ENCODE data around the gene ADAT3. TPM values are rescaled to one million over a fixed set of nuclear protein-coding genes. Genes with fewer than 3 reads are reported as not detected.

ADAT3 gene
- total RNA-seq, 2 donors from 2014 or later = 10.5 to 13.7 TPM

DNA sequence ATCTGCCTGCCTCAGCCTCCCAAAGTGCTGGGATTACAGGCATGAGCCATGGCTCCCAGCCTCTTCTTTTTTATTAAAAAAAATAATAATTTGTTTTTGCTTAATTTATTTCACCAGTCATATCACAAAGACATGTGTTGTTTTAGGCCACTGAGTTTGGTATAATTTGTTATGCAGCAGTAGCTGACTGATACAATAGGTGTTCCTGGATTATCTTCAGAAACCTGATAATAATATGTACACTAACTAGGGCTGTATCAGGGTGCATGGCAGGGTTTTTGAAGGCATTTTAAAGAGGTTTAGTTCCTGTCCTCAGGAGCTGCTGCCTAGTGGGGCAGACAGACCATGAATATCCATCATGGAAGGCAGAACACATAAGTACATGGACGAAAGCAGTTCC, 26.2 kb downstream of the ADAT3 start:
- Histone ChIP-seq H3K4me1 (peaks cover 23% of the 10 kb centered on the region), H3K9me3 (no peaks in the 10 kb centered on the region), H3K27me3 (no peaks in the 10 kb centered on the region), H3K4me3 (no peak overlapping the region), H3K27ac (no peak overlapping the region), H3K36me3 (replicated peaks in 1 of 2; ENCODE audit: insufficient read depth in 1 of 2, low read depth in 2 of 2) (no peaks in the 10 kb centered on the region)
- ATAC-seq (no peak), DNase-seq (no peak)
- intact Hi-C loops (cut with DNase I) = no loop called here
- WGBS, 2 donors = 70 to 100% methylated on average over 1 of the region's 1 CpG
- TF ChIP-seq, protein P1, sequence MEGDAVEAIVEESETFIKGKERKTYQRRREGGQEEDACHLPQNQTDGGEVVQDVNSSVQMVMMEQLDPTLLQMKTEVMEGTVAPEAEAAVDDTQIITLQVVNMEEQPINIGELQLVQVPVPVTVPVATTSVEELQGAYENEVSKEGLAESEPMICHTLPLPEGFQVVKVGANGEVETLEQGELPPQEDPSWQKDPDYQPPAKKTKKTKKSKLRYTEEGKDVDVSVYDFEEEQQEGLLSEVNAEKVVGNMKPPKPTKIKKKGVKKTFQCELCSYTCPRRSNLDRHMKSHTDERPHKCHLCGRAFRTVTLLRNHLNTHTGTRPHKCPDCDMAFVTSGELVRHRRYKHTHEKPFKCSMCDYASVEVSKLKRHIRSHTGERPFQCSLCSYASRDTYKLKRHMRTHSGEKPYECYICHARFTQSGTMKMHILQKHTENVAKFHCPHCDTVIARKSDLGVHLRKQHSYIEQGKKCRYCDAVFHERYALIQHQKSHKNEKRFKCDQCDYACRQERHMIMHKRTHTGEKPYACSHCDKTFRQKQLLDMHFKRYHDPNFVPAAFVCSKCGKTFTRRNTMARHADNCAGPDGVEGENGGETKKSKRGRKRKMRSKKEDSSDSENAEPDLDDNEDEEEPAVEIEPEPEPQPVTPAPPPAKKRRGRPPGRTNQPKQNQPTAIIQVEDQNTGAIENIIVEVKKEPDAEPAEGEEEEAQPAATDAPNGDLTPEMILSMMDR (IDR thresholded peaks at IDR 0.05) = no peak
- no peak for TF ChIP-seq POLR2A (IDR thresholded peaks at IDR 0.05)

DNA sequence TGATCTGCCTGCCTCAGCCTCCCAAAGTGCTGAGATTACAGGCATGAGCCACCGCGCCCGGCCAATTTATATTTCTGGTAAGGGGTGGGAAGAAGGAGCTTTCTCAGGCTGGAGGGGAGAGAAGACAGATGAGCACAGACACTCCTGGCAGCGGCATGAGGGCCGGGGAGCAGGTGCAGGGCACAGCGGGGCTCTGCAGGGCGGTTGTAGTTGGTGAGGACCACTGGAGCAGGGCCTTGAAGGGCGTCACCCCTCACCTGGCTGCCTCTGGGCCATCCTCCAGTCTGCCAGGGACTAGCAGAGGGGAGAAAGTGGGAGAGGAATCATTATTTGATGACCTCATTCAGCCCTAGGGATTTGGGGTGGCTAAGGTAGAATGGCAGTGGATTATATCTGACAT, 27.2 kb downstream of the ADAT3 start:
- WGBS, 2 donors = 88 to 90% methylated on average over 7 to 8 of the region's 8 CpGs
- ATAC-seq (no peak), DNase-seq (no peak)
- Histone ChIP-seq H3K27ac (no peak overlapping the region), H3K27me3 (no peaks in the 10 kb centered on the region), H3K4me3 (no peak overlapping the region), H3K9me3 (no peaks in the 10 kb centered on the region), H3K36me3 (replicated peaks in 1 of 2; ENCODE audit: insufficient read depth in 1 of 2, low read depth in 2 of 2) (no peaks in the 10 kb centered on the region), H3K4me1 (peaks cover 23% of the 10 kb centered on the region)
- TF ChIP-seq, protein P1 (IDR thresholded peaks at IDR 0.05) = no peak
- no peak for TF ChIP-seq POLR2A (IDR thresholded peaks at IDR 0.05)
- intact Hi-C loops (cut with DNase I) = no loop called here

DNA sequence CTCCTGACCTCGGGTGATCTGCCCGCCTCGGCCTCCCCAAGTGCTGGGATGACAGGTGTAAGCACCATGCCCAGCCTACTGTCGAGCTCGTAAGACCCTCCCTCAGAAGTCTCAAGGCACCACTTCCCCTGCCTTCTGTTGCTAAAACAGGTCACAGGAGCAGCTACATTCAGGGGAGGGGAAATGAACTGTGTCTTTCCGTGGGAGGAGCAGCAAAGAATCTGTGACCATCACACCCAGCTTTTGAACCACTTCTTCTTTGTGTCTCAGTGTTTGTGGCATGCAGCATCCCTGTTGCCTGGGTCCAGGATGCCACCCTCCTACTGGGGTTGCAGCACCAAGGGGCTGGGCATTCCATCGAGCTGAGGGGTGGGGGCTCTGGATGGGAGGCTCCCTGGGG, 28.0 kb downstream of the ADAT3 start:
- H3K36me3 ChIP-seq (replicated peaks in 1 of 2; ENCODE audit: insufficient read depth in 1 of 2, low read depth in 2 of 2) = no peaks in the 10 kb centered on the region
- DNase-seq (no peak), ATAC-seq (no peak)
- H3K27me3 ChIP-seq = no peaks in the 10 kb centered on the region
- intact Hi-C loops (cut with DNase I) = no loop called here
- no peaks in the 10 kb centered on the region for H3K9me3 ChIP-seq
- H3K4me1 ChIP-seq = peaks cover 23% of the 10 kb centered on the region
- no peak overlapping the region for H3K4me3 ChIP-seq
- 69 to 79% methylated on average over 6 to 7 of the region's 7 CpGs for WGBS, 2 donors
- H3K27ac ChIP-seq = no peak overlapping the region
- no peak for TF ChIP-seq POLR2A (IDR thresholded peaks at IDR 0.05)
- TF ChIP-seq, protein P1 (IDR thresholded peaks at IDR 0.05) = no peak

DNA sequence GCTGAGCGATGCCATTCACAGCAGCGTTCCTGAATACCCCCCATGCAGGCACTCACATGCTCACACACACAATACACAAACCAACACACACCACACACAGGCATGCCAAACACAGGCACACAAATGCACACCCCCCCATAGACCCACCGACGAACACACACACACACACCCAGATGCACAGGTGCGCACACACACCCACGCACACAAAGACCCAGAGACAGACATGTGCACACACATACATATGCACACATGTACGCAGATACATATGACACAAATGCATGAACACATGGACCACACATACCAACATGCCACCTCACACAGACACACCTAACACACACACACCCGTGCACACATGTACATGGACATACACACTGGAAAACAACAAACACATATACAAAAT, 28.7 kb downstream of the ADAT3 start:
- TF ChIP-seq, protein P1 (IDR thresholded peaks at IDR 0.05) = no peak
- no peak for TF ChIP-seq POLR2A (IDR thresholded peaks at IDR 0.05)
- no peaks in the 10 kb centered on the region for H3K9me3 ChIP-seq
- intact Hi-C loops (cut with DNase I) = no loop called here
- DNase-seq (no peak), ATAC-seq (no peak)
- no peaks in the 10 kb centered on the region for H3K27me3 ChIP-seq
- peaks cover 20% of the 10 kb centered on the region for H3K4me1 ChIP-seq
- H3K4me3 ChIP-seq = no peak overlapping the region
- WGBS, 2 donors = 86 to 87% methylated on average over 7 to 8 of the region's 8 CpGs
- no peaks in the 10 kb centered on the region for H3K36me3 ChIP-seq (replicated peaks in 1 of 2; ENCODE audit: insufficient read depth in 1 of 2, low read depth in 2 of 2)
- H3K27ac ChIP-seq = no peak overlapping the region

DNA sequence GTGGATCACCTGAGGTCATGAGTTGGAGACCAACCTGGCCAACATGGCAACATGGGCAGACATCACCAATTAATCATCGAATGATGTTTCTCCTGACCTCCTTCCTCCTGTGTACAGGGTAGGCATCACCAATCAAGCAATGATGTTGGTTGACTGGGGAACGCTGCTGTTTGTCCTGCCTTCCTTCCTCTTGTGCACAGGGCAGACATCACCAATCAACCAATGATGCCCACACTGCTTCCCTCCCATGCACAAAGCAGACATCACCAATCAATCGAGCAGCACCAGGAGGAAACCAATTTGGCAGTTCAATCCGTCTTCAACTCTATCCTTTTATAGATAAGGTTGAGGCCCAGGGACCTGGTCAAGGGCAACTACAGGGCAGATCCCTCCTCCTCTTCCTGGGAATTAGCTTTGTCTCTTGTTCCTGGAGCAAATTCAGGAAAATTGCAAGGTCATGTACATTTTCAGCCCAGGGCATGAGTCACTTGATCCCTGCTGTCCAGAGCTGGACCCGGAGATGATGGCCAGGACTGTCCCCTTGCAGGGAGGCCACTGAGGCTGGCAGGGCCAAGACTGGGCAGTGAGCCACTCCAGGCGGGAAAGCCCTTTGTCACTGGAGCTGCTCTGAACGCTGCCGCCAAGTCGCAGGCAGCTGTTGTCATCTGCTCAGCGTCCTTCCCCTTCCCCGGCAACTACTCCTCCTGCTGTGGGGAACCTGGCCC, 30.4 kb downstream of the ADAT3 start:
- DNase-seq = peak in 2 of 4 donors; percentile 14 to 44
- no peak for TF ChIP-seq POLR2A (IDR thresholded peaks at IDR 0.05)
- TF ChIP-seq, protein P1 (IDR thresholded peaks at IDR 0.05) = no peak
- intact Hi-C loops (cut with DNase I) = no loop called here

More for the DNA sequence above, 30.4 kb downstream of the ADAT3 start:
- no peak overlapping the region for H3K4me3 ChIP-seq
- no peak for ATAC-seq
- no peaks in the 10 kb centered on the region for H3K36me3 ChIP-seq (replicated peaks in 1 of 2; ENCODE audit: insufficient read depth in 1 of 2, low read depth in 2 of 2)
- peaks cover 17% of the 10 kb centered on the region for H3K4me1 ChIP-seq
- WGBS, 2 donors = 50 to 53% methylated on average over 4 to 11 of the region's 11 CpGs
- H3K27ac ChIP-seq = peak overlapping the region in 2 of 4 donors; percentile 2 to 27
- no peaks in the 10 kb centered on the region for H3K27me3 ChIP-seq
- no peaks in the 10 kb centered on the region for H3K9me3 ChIP-seq
